ENCODE results near the gene PSMB7. TPM values are rescaled to one million over a fixed set of nuclear protein-coding genes. Genes with fewer than 3 reads are reported as not detected.

The PSMB7 gene
- total RNA-seq, 1 donor from 2014 or later: 183 TPM

DNA sequence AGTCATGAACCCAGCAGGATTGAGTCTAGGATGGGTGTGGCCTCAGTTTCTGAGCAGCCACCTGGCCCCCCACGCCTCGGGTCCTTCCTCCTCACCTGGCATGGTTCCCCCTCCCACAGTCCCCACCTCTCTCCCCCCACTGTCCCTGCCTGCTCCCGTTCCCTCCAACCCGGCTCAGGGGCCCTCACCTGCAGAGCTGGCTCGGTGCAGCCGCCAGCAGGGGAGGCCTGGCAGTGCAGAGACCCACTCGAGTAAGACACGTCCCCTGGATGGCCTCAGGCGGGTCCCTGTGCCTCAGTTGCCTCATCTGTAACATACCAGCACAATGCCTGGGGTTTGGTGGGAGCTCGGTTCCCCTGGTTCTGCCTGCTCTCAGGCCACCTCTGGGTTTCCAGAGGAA lies 91.3 kb downstream of the PSMB7 start:
- H3K36me3 ChIP-seq (ENCODE audit: insufficient read depth, low read length): peaks cover 27% of the 10 kb centered on the region
- H3K4me1 Mint-ChIP-seq (ENCODE audit: low read depth, unreplicated experiment): no peaks in the 10 kb centered on the region
- no peak for FAIRE-seq

DNA sequence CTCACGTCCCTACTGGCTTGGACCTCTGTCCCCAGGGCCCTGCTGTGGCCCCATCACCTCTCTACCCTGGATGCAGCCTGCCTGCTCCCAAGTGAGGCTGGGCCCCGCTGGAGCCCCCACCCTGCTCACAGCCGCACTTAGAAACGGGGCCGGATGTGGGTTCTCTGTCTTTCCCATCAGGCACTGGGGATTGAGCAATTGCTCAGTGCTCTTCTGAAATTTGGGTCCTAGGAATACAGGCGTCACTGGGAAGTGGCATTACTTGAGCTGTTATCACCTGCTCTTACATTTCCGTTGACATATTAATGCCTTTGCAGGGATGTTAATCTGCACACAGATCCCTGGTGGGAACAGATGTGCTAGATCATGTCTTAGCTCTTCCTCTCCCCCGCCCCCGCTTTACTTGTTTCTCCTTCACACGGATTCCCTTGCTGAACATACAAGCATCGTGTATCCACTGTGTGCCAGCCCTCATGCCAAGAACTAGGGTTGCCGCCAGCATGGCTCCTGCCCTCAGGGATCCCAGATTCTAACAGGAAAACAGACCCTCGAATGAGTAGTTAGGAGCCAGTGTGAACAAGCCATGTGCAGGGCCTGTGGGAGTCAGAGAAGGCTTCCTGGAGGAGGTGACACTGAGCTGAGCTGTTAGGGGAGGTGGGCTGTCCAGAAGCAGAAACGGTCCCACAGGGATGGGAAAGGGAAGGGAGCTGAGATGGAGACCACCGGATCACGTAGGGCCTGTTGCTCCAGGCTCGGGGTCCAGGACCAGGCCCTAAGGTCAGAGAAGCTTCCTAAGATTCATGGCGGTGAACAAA lies 92.4 kb downstream of the PSMB7 start:
- Histone ChIP-seq H3K4me2 (ENCODE audit: low read length) (no peak overlapping the region), H3K4me3 (ENCODE audit: insufficient read depth, low read depth, low read length) (no peak overlapping the region), H4K20me1 (ENCODE audit: insufficient read depth, low read length) (peaks cover 22% of the 10 kb centered on the region), H3K27ac (ENCODE audit: low read depth, low read length) (no peak overlapping the region), H3K27me3 (ENCODE audit: insufficient read depth, low read length) (no peaks in the 10 kb centered on the region), H3K9ac (ENCODE audit: low read length) (no peak overlapping the region), H3K36me3 (ENCODE audit: insufficient read depth, low read length) (peaks cover 27% of the 10 kb centered on the region), H3K4me1 (ENCODE audit: insufficient read depth, low read length) (no peaks in the 10 kb centered on the region), H3K79me2 (ENCODE audit: insufficient read depth, low read length) (peaks cover 7% of the 10 kb centered on the region), H3K9me3 (ENCODE audit: insufficient read depth, low read depth, low read length) (no peaks in the 10 kb centered on the region), H2AFZ (ENCODE audit: low read depth, low read length) (no peak overlapping the region)
- Mint-ChIP-seq H3K4me1 (ENCODE audit: low read depth, unreplicated experiment) (no peaks in the 10 kb centered on the region), H3K4me3 (ENCODE audit: unreplicated experiment) (no peak overlapping the region), H3K27me3 (ENCODE audit: low read depth, unreplicated experiment) (no peaks in the 10 kb centered on the region), H3K36me3 (ENCODE audit: low read depth, unreplicated experiment) (peaks cover 18% of the 10 kb centered on the region), H3K9me3 (ENCODE audit: unreplicated experiment) (no peaks in the 10 kb centered on the region), H3K27ac (ENCODE audit: unreplicated experiment) (no peak overlapping the region)
- TF ChIP-seq EZH2 (IDR thresholded peaks at IDR 0.05; ENCODE audit: insufficient read depth, low read length): no peak
- TF ChIP-seq, protein P1, sequence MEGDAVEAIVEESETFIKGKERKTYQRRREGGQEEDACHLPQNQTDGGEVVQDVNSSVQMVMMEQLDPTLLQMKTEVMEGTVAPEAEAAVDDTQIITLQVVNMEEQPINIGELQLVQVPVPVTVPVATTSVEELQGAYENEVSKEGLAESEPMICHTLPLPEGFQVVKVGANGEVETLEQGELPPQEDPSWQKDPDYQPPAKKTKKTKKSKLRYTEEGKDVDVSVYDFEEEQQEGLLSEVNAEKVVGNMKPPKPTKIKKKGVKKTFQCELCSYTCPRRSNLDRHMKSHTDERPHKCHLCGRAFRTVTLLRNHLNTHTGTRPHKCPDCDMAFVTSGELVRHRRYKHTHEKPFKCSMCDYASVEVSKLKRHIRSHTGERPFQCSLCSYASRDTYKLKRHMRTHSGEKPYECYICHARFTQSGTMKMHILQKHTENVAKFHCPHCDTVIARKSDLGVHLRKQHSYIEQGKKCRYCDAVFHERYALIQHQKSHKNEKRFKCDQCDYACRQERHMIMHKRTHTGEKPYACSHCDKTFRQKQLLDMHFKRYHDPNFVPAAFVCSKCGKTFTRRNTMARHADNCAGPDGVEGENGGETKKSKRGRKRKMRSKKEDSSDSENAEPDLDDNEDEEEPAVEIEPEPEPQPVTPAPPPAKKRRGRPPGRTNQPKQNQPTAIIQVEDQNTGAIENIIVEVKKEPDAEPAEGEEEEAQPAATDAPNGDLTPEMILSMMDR (IDR thresholded peaks at IDR 0.05; ENCODE audit: insufficient read depth, low read depth, low read length): no peak
- DNase-seq (ENCODE audit: low read depth): no peak
- FAIRE-seq: no peak

More for the DNA sequence above, 91.3 kb downstream of the PSMB7 start:
- no peaks in the 10 kb centered on the region for H3K27me3 Mint-ChIP-seq (ENCODE audit: low read depth, unreplicated experiment)
- Histone ChIP-seq H3K27me3 (ENCODE audit: insufficient read depth, low read length) (no peaks in the 10 kb centered on the region), H3K4me1 (ENCODE audit: insufficient read depth, low read length) (no peaks in the 10 kb centered on the region), H3K79me2 (ENCODE audit: insufficient read depth, low read length) (peaks cover 7% of the 10 kb centered on the region), H4K20me1 (ENCODE audit: insufficient read depth, low read length) (peaks cover 26% of the 10 kb centered on the region), H2AFZ (ENCODE audit: low read depth, low read length) (no peak overlapping the region), H3K27ac (ENCODE audit: low read depth, low read length) (no peak overlapping the region), H3K9me3 (ENCODE audit: insufficient read depth, low read depth, low read length) (no peaks in the 10 kb centered on the region), H3K4me3 (ENCODE audit: insufficient read depth, low read depth, low read length) (no peak overlapping the region), H3K9ac (ENCODE audit: low read length) (no peak overlapping the region), H3K4me2 (ENCODE audit: low read length) (no peak overlapping the region)
- H3K36me3 Mint-ChIP-seq (ENCODE audit: low read depth, unreplicated experiment): peaks cover 20% of the 10 kb centered on the region
- H3K27ac Mint-ChIP-seq (ENCODE audit: unreplicated experiment): no peak overlapping the region
- H3K9me3 Mint-ChIP-seq (ENCODE audit: unreplicated experiment): no peaks in the 10 kb centered on the region
- no peak for DNase-seq (ENCODE audit: low read depth)
- TF ChIP-seq, protein P1 (IDR thresholded peaks at IDR 0.05; ENCODE audit: insufficient read depth, low read depth, low read length): no peak
- TF ChIP-seq EZH2 (IDR thresholded peaks at IDR 0.05; ENCODE audit: insufficient read depth, low read length): no peak
- H3K4me3 Mint-ChIP-seq (ENCODE audit: unreplicated experiment): no peak overlapping the region

DNA sequence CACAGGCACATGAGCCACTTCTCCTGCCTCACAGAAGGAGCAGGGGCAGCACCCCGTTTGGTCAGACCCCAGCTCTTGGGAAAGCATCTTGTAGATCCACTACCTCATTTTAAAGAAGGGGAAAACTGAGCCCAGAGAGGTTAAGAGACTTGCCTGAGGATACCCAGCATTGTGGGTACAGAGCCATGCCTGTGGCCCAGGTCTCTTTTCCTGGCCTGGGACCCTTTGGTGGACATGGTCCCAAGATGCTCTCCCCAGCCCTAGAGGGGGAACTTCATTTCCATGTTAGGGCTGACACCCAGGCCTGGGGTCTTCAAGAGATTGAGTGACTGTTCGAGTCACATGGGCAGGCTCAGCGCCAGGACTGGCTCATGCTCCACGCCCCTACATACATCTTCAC lies 93.3 kb downstream of the PSMB7 start:
- no peak overlapping the region for H3K4me3 Mint-ChIP-seq (ENCODE audit: unreplicated experiment)
- Histone ChIP-seq H3K9ac (ENCODE audit: low read length) (no peak overlapping the region), H2AFZ (ENCODE audit: low read depth, low read length) (no peak overlapping the region)

More for the DNA sequence above, 93.3 kb downstream of the PSMB7 start:
- TF ChIP-seq, protein P1 (IDR thresholded peaks at IDR 0.05; ENCODE audit: insufficient read depth, low read depth, low read length): no peak
- no peak for TF ChIP-seq EZH2 (IDR thresholded peaks at IDR 0.05; ENCODE audit: insufficient read depth, low read length)
- H3K36me3 ChIP-seq (ENCODE audit: insufficient read depth, low read length): peaks cover 28% of the 10 kb centered on the region
- H3K27me3 Mint-ChIP-seq (ENCODE audit: low read depth, unreplicated experiment): no peaks in the 10 kb centered on the region
- DNase-seq (ENCODE audit: low read depth) (no peak), FAIRE-seq (no peak)
- no peaks in the 10 kb centered on the region for H3K9me3 ChIP-seq (ENCODE audit: insufficient read depth, low read depth, low read length)
- H3K79me2 ChIP-seq (ENCODE audit: insufficient read depth, low read length): peaks cover 7% of the 10 kb centered on the region
- H3K27me3 ChIP-seq (ENCODE audit: insufficient read depth, low read length): no peaks in the 10 kb centered on the region
- no peaks in the 10 kb centered on the region for H3K4me1 Mint-ChIP-seq (ENCODE audit: low read depth, unreplicated experiment)
- H4K20me1 ChIP-seq (ENCODE audit: insufficient read depth, low read length): peaks cover 22% of the 10 kb centered on the region
- H3K27ac Mint-ChIP-seq (ENCODE audit: unreplicated experiment): no peak overlapping the region
- H3K4me3 ChIP-seq (ENCODE audit: insufficient read depth, low read depth, low read length): no peak overlapping the region
- no peak overlapping the region for H3K27ac ChIP-seq (ENCODE audit: low read depth, low read length)
- H3K36me3 Mint-ChIP-seq (ENCODE audit: low read depth, unreplicated experiment): peaks cover 15% of the 10 kb centered on the region
- H3K4me2 ChIP-seq (ENCODE audit: low read length): no peak overlapping the region
- no peaks in the 10 kb centered on the region for H3K4me1 ChIP-seq (ENCODE audit: insufficient read depth, low read length)
- H3K9me3 Mint-ChIP-seq (ENCODE audit: unreplicated experiment): peaks cover 1% of the 10 kb centered on the region
